Ascending aorta (tissue), 2 donors: ENCODE measurements around the gene INA. TPM values are rescaled to one million over a fixed set of nuclear protein-coding genes. Genes with fewer than 3 reads are reported as not detected.

Source experiments
- DNase-seq, 2 donors: peaks; one replicate each; pipeline ENCODE4 v3.0.0-alpha.2; 2019; ENCODE audit warnings: low spot score in 2 of 2
- H3K27ac ChIP-seq, 2 donors: fragments of 200-600 bp; sonication (generic); one replicate each; pipeline ENCODE4 v1.5.1; 2016 to 2017; ENCODE audit warnings: mild to moderate bottlenecking in 1 of 2
- H3K27me3 ChIP-seq: fragments of 200-600 bp; sonication (generic); one replicate; pipeline ENCODE4 v1.5.1; 2017
- H3K36me3 ChIP-seq, 2 donors: fragments of 200-600 bp; sonication (generic); one replicate each; pipeline ENCODE4 v1.5.1; 2016
- H3K4me1 ChIP-seq, 2 donors: fragments of 200-600 bp; sonication (generic); one replicate each; pipeline ENCODE4 v1.5.1; 2016 to 2017; ENCODE audit warnings: mild to moderate bottlenecking in 1 of 2
- H3K4me3 ChIP-seq, 2 donors: fragments of 200-600 bp; sonication (generic); one replicate each; pipeline ENCODE4 v1.5.1; 2016 to 2017; ENCODE audit warnings: mild to moderate bottlenecking in 1 of 2
- H3K9me3 ChIP-seq, 2 donors: fragments of 200-600 bp; sonication (generic); one replicate each; pipeline ENCODE4 v1.5.1; 2016
- CTCF ChIP-seq, 3 experiments: fragments of 200-600 bp in 2 of 3; fragments of 450-650 bp in 1 of 3; sonication (generic) in 2 of 3; IDR thresholded peaks; one replicate each; pipeline ENCODE4 v1.5.1; 2016 to 2019; ENCODE audit warnings: antibody characterized with exemption in 3 of 3, mild to moderate bottlenecking in 1 of 3, moderate library complexity in 1 of 3
- intact Hi-C: fragments of 100-400 bp; cut with DNase I; formaldehyde crosslinking; loops from one replicate; pipeline ENCODE4 v1.15.1; 2023
- total RNA-seq: library from RNA; depleted of rRNA; stranded (reverse); fragments of >200 nt; gene quantifications from one replicate; pipeline ENCODE4 v1.1.0, GENCODE V29; 2016

Gene INA
- total RNA-seq, 1 donor from 2014 or later, result not detected

GRCh38 chr10:103281753-103282152 is 4.8 kb downstream of the INA start:
- Histone ChIP-seq H3K27me3 (peaks cover 19% of the 10 kb centered on the region), H3K4me1 (peaks cover 6 to 7% of the 10 kb centered on the region in 2 donors), H3K4me3 (no peak overlapping the region), H3K27ac (no peak overlapping the region), H3K36me3 (no peaks in the 10 kb centered on the region), H3K9me3 (no peaks in the 10 kb centered on the region)
- DNase-seq, result no peak
- no peak for TF ChIP-seq CTCF (IDR thresholded peaks at IDR 0.05)
- intact Hi-C loops, result no loop called here

DNA sequence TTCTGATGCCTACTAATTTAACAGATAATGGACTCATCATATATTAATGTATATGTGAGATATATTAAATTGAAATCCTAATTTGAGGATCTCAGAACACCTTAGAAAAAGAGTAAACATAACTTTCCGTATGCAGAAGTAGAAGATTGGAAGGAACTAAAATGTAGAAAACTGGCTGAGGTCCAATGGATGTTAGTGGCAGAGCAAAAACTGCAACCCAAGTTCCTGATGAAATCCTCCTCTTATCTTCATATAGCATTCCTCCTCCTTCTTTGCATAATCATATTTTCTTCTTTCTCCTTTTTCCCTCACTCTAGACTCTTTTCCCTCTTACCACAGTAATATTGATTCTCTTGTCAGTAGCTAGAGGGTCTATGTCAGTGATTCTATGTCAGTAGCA is 6.0 kb downstream of the INA start:
- Histone ChIP-seq H3K9me3 (no peaks in the 10 kb centered on the region), H3K4me1 (no peaks in the 10 kb centered on the region), H3K27me3 (peaks cover 7% of the 10 kb centered on the region), H3K4me3 (no peak overlapping the region), H3K36me3 (no peaks in the 10 kb centered on the region), H3K27ac (no peak overlapping the region)
- intact Hi-C loops, result no loop called here
- DNase-seq, result no peak
- TF ChIP-seq CTCF (IDR thresholded peaks at IDR 0.05), result no peak

- Histone ChIP-seq H3K36me3 (no peaks in the 10 kb centered on the region), H3K27ac (no peak overlapping the region), H3K4me3 (no peak overlapping the region), H3K9me3 (no peaks in the 10 kb centered on the region), H3K27me3 (no peaks in the 10 kb centered on the region), H3K4me1 (no peaks in the 10 kb centered on the region)
- TF ChIP-seq CTCF (IDR thresholded peaks at IDR 0.05), result no peak
- intact Hi-C loops, result no loop called here
- DNase-seq, result no peak
Measured at GRCh38 chr10:103284170-103284569, 7.2 kb downstream of the INA start.

GRCh38 chr10:103287992-103288391 is 11.1 kb downstream of the INA start:
- Histone ChIP-seq H3K27me3 (no peaks in the 10 kb centered on the region), H3K4me1 (no peaks in the 10 kb centered on the region), H3K27ac (no peak overlapping the region), H3K36me3 (no peaks in the 10 kb centered on the region), H3K4me3 (no peak overlapping the region), H3K9me3 (no peaks in the 10 kb centered on the region)
- TF ChIP-seq CTCF (IDR thresholded peaks at IDR 0.05), result no peak
- no peak for DNase-seq
- intact Hi-C loops, result no loop called here

- H3K27me3 ChIP-seq, result no peaks in the 10 kb centered on the region
- no peaks in the 10 kb centered on the region for H3K4me1 ChIP-seq
- TF ChIP-seq CTCF (IDR thresholded peaks at IDR 0.05), result no peak
- intact Hi-C loops, result no loop called here
- H3K9me3 ChIP-seq, result no peaks in the 10 kb centered on the region
- DNase-seq, result no peak
- no peak overlapping the region for H3K27ac ChIP-seq
- H3K4me3 ChIP-seq, result no peak overlapping the region
- no peaks in the 10 kb centered on the region for H3K36me3 ChIP-seq
Measured at GRCh38 chr10:103291588-103291987, 14.7 kb downstream of the INA start.

GRCh38 chr10:103295374-103296015 is 18.6 kb downstream of the INA start:
- intact Hi-C loops, result no loop called here
- Histone ChIP-seq H3K4me1 (no peaks in the 10 kb centered on the region), H3K27ac (no peak overlapping the region), H3K27me3 (no peaks in the 10 kb centered on the region), H3K4me3 (no peak overlapping the region), H3K36me3 (peaks cover 0 to under 1% of the 10 kb centered on the region in 2 donors), H3K9me3 (no peaks in the 10 kb centered on the region)
- TF ChIP-seq CTCF (IDR thresholded peaks at IDR 0.05), result no peak
- DNase-seq, result no peak
